Measurements from ENCODE around the gene PHETA1. TPM values are rescaled to one million over a fixed set of nuclear protein-coding genes. Genes with fewer than 3 reads are reported as not detected.

Gene PHETA1
- polyA plus RNA-seq, 3 donors = 3.4 to 15.3 (median 4.9) TPM

GRCh38 chr12:111320258-111321050 is 48.4 kb downstream of the PHETA1 start:
- H3K4me1 ChIP-seq (ENCODE audit: control insufficient read depth in 1 of 2, insufficient read depth in 2 of 2, low read length in 2 of 2) = peaks cover 23% of the 10 kb centered on the region in 2 donors
- WGBS (ENCODE audit: insufficient coverage) = 96% methylated on average over 56 of the region's 67 CpGs
- Mint-ChIP-seq H3K27ac (no peak overlapping the region), H3K9me3 (peaks cover 0 to 5% (median 0%) of the 10 kb centered on the region in 7 donors), H3K4me1 (peaks cover 28% of the 10 kb centered on the region), H3K36me3 (no peaks in the 10 kb centered on the region), H3K4me3 (no peak overlapping the region), H3K27me3 (ENCODE audit: low read depth in 3 of 3) (peaks cover 0 to 7% (median 0%) of the 10 kb centered on the region in 3 donors)
- no peaks in the 10 kb centered on the region for H3K36me3 ChIP-seq (replicated peaks in 1 of 2; ENCODE audit: control insufficient read depth in 1 of 2, insufficient read depth in 2 of 2, low read length in 2 of 2)
- H3K27me3 ChIP-seq (ENCODE audit: control insufficient read depth in 2 of 2, insufficient read depth in 2 of 2, low read length in 2 of 2) = no peaks in the 10 kb centered on the region
- no peak overlapping the region for H3K27ac ChIP-seq (ENCODE audit: low read depth in 1 of 2, low read length in 2 of 2)
- TF ChIP-seq CTCF (IDR thresholded peaks at IDR 0.05) = no peak
- no peaks in the 10 kb centered on the region for H3K9me3 ChIP-seq (replicated peaks in 1 of 2; ENCODE audit: control insufficient read depth in 1 of 2, insufficient read depth in 1 of 2, low read length in 2 of 2)
- H2AFZ ChIP-seq (ENCODE audit: insufficient read depth, low read depth, low read length, poor library complexity, severe bottlenecking) = no peak overlapping the region
- H4K20me1 ChIP-seq (ENCODE audit: insufficient read depth, low read length) = no peaks in the 10 kb centered on the region
- no peak overlapping the region for H3K4me3 ChIP-seq (replicated peaks in 1 of 3; ENCODE audit: low read depth in 2 of 3, low read length in 3 of 3)
- intact Hi-C loops (cut with micrococcal nuclease) = no loop called here
- no peak overlapping the region for H3K9ac ChIP-seq (ENCODE audit: insufficient read depth, low read length, poor library complexity, severe bottlenecking)
- DNase-seq = no peak
- no peaks in the 10 kb centered on the region for H3K79me2 ChIP-seq (ENCODE audit: insufficient read depth, low read length)
- no peak overlapping the region for H3K4me2 ChIP-seq (replicated peaks; ENCODE audit: extremely low read depth, low read length, poor library complexity, severe bottlenecking)

- H3K4me3 ChIP-seq (replicated peaks in 1 of 3; ENCODE audit: low read depth in 2 of 3, low read length in 3 of 3) = no peak overlapping the region
- Mint-ChIP-seq H3K9me3 (peaks cover 0 to 6% (median 0%) of the 10 kb centered on the region in 7 donors), H3K27me3 (ENCODE audit: low read depth in 3 of 3) (peaks cover 0 to 7% (median 0%) of the 10 kb centered on the region in 3 donors), H3K4me1 (peaks cover 36% of the 10 kb centered on the region), H3K4me3 (no peak overlapping the region), H3K36me3 (no peaks in the 10 kb centered on the region), H3K27ac (no peak overlapping the region)
- H3K9me3 ChIP-seq (replicated peaks in 1 of 2; ENCODE audit: control insufficient read depth in 1 of 2, insufficient read depth in 1 of 2, low read length in 2 of 2) = no peaks in the 10 kb centered on the region
- TF ChIP-seq CTCF (IDR thresholded peaks at IDR 0.05) = no peak
- no peak overlapping the region for H3K4me2 ChIP-seq (replicated peaks; ENCODE audit: extremely low read depth, low read length, poor library complexity, severe bottlenecking)
- no peak overlapping the region for H2AFZ ChIP-seq (ENCODE audit: insufficient read depth, low read depth, low read length, poor library complexity, severe bottlenecking)
- no peak overlapping the region for H3K27ac ChIP-seq (ENCODE audit: low read depth in 1 of 2, low read length in 2 of 2)
- H3K9ac ChIP-seq (ENCODE audit: insufficient read depth, low read length, poor library complexity, severe bottlenecking) = no peak overlapping the region
- H3K27me3 ChIP-seq (ENCODE audit: control insufficient read depth in 2 of 2, insufficient read depth in 2 of 2, low read length in 2 of 2) = no peaks in the 10 kb centered on the region
- whole genome bisulfite sequencing (ENCODE audit: insufficient coverage) = 97% methylated on average over 30 of the region's 32 CpGs
- intact Hi-C loops (cut with micrococcal nuclease) = loop anchor here in 1 of 2 donors (10.0 kb wide), 1 partner anchor 85 kb away; the partner anchor contains the start of gene SH2B3
- H3K36me3 ChIP-seq (replicated peaks in 1 of 2; ENCODE audit: control insufficient read depth in 1 of 2, insufficient read depth in 2 of 2, low read length in 2 of 2) = no peaks in the 10 kb centered on the region
- DNase-seq = no peak
- H3K79me2 ChIP-seq (ENCODE audit: insufficient read depth, low read length) = no peaks in the 10 kb centered on the region
- peaks cover 30% of the 10 kb centered on the region in 2 donors for H3K4me1 ChIP-seq (ENCODE audit: control insufficient read depth in 1 of 2, insufficient read depth in 2 of 2, low read length in 2 of 2)
- H4K20me1 ChIP-seq (ENCODE audit: insufficient read depth, low read length) = no peaks in the 10 kb centered on the region
Measured at GRCh38 chr12:111319600-111320257, 49.2 kb downstream of the PHETA1 start.
